Stimulated activated memory B cell treated with anti-CD40 and anti-IgM and Interleukin-4, amounts not matched to agents 10 μg/mL and 1 μg/mL and 100 μg/mL, for 72 hours (primary cell): ENCODE results near the gene GBP4.

Experiments used
- ATAC-seq: fragments of 150-1000 bp; cut with Tn5 transposase; 2 replicates; pipeline ENCODE4 v1.10.0; 2021
- H3K27ac Mint-ChIP-seq: one replicate; pipeline ENCODE4 v1.8.0; 2022; ENCODE audit warnings: mild to moderate bottlenecking, mixed read lengths
- H3K27me3 Mint-ChIP-seq: one replicate; pipeline ENCODE4 v1.8.0; 2022; ENCODE audit warnings: mixed read lengths
- H3K36me3 Mint-ChIP-seq: one replicate; pipeline ENCODE4 v1.8.0; 2022; ENCODE audit warnings: mixed read lengths
- H3K4me1 Mint-ChIP-seq: one replicate; pipeline ENCODE4 v1.8.0; 2022; ENCODE audit warnings: mixed read lengths
- H3K4me3 Mint-ChIP-seq: one replicate; pipeline ENCODE4 v1.8.0; 2022; ENCODE audit warnings: mild to moderate bottlenecking, moderate library complexity, mixed read lengths
- H3K9me3 Mint-ChIP-seq: one replicate; pipeline ENCODE4 v1.8.0; 2022; ENCODE audit warnings: mixed read lengths

Gene GBP4

DNA sequence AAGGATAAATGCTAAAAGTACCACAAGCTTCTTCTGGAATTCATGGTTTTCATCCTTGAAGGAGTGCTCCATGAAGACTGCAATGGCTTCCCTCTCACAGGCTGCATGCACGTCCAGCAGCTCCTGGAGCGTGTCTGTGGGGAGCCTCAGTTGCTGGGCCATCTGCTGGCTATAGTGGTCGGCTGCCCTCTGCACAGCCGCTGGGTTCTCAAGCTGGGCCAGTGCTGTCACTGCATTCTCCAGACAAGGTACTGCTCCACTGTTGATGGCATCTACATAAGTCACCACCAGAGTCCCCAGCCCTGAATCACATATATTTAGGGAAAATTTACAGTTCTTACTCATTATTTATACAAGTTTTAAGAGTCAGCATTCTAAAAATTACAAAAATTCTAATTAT lies 8.7 kb downstream of the GBP4 start:
- no peak for ATAC-seq
- H3K27ac Mint-ChIP-seq: no peak overlapping the region
- peaks cover 48% of the 10 kb centered on the region for H3K36me3 Mint-ChIP-seq
- H3K9me3 Mint-ChIP-seq: no peaks in the 10 kb centered on the region
- H3K4me1 Mint-ChIP-seq: peaks cover 2% of the 10 kb centered on the region
- H3K4me3 Mint-ChIP-seq: no peak overlapping the region
- no peaks in the 10 kb centered on the region for H3K27me3 Mint-ChIP-seq

DNA sequence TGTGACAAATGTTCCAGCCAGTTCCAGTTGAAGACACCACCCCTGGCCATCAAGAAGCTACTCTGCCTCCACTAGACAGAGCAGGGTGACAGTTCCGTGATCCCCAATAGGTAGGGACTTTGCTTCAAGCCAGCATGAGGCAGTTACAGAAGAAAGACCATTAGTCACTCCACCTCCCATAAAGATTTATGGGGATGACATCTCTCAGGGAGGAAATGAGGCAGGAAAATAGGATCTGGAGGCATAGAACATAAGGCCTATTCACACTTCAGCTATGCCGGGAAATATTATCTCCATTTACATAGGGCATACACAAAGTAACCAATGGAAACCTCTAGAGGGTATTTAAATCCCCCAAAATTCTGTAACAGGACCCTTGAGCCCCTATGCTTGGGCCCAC lies 19.4 kb downstream of the GBP4 start:
- Mint-ChIP-seq H3K27ac (no peak overlapping the region), H3K36me3 (peaks cover 35% of the 10 kb centered on the region)

DNA sequence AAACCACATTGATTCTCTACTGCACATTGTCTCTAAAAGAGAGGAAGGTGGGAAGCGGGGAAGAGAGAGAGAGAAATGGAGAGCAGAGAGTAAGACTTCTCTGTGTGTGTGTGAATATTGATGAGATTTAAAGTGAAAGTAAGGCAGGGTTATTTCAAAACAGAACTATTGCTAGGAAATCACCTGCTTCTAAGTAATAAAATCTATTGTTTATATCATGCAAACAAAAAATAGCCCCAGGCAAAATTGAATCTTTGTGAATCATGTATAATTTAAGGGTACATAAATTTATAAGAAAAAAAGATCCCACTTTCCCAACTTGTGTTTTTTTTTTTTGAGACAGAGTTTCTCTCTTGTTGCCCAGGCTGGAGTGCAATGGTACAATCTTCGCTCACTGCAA lies 21.8 kb downstream of the GBP4 start:
- H3K36me3 Mint-ChIP-seq: peaks cover 11% of the 10 kb centered on the region
- peaks cover 2% of the 10 kb centered on the region for H3K9me3 Mint-ChIP-seq
- H3K4me3 Mint-ChIP-seq: no peak overlapping the region
- no peaks in the 10 kb centered on the region for H3K4me1 Mint-ChIP-seq
- no peaks in the 10 kb centered on the region for H3K27me3 Mint-ChIP-seq
- no peak overlapping the region for H3K27ac Mint-ChIP-seq
- no peak for ATAC-seq

More for the DNA sequence above, 19.4 kb downstream of the GBP4 start:
- Mint-ChIP-seq H3K4me3 (no peak overlapping the region), H3K27me3 (no peaks in the 10 kb centered on the region), H3K4me1 (no peaks in the 10 kb centered on the region), H3K9me3 (no peaks in the 10 kb centered on the region)
- no peak for ATAC-seq

DNA sequence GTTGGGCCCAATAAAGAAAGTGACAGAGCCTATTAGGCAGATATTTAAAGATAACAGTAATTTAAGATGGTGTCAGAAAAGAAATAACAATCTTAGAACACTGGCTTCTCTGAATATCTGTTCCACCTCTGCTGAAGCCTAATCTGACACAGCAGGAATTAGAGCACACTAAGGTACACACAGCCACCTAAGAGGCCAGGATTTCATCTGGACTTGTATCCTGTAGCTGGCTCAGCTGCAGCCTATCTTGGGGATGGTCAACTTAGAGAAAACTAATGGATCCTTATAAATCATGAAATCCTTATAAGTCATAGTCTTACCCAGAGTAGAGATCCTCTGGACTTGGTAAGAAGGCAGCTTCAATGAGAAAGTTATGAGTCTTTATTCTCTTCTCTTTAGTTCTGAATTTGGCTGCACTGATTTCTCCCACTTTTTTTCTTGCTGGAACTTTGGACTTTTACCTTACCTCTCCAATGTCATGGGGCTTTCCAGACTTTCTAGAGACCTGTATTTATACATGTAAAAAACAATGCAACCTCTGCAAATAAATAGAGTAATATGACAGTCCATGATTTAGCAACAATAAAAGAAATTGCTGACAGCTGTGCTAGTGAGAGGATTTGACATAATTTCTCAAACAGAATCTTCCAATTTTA lies 23.0 kb downstream of the GBP4 start, which contains the start of gene GBP7:
Gene GBP7, minus strand, starts transcription at position 403 of the 656 bp plus-strand sequence. CDS start 4,068 bp downstream, outside the sequence.
- no peaks in the 10 kb centered on the region for H3K36me3 Mint-ChIP-seq
- peaks cover 6% of the 10 kb centered on the region for H3K4me1 Mint-ChIP-seq
- no peak within 1 kb of the TSS for H3K27ac Mint-ChIP-seq
- no peak for ATAC-seq
- H3K9me3 Mint-ChIP-seq: peaks cover 2% of the 10 kb centered on the region
- H3K4me3 Mint-ChIP-seq: no peak within 1 kb of the TSS
- no peaks in the 10 kb centered on the region for H3K27me3 Mint-ChIP-seq

DNA sequence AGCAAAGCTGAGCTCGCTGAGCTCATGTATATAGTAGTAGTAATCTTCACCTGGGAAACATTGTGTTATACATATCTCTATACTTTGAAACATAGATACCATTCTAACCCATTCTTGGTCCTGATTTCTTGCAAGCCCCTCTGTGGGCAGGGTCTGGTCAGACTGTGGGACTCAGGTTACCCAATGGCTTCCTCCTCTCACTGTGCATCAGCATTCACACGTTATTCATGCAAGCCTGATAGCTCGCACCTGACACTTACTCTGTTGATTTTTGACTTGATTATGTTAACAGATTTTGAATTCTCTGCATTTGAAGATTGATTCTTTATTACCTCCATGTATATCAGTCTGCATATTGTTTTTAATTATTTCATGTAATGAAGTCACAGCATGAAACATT lies 24.3 kb downstream of the GBP4 start:
- no peak for ATAC-seq
- Mint-ChIP-seq H3K9me3 (peaks cover 2% of the 10 kb centered on the region), H3K4me1 (peaks cover 7% of the 10 kb centered on the region), H3K27me3 (no peaks in the 10 kb centered on the region), H3K4me3 (no peak overlapping the region), H3K27ac (no peak overlapping the region), H3K36me3 (no peaks in the 10 kb centered on the region)

DNA sequence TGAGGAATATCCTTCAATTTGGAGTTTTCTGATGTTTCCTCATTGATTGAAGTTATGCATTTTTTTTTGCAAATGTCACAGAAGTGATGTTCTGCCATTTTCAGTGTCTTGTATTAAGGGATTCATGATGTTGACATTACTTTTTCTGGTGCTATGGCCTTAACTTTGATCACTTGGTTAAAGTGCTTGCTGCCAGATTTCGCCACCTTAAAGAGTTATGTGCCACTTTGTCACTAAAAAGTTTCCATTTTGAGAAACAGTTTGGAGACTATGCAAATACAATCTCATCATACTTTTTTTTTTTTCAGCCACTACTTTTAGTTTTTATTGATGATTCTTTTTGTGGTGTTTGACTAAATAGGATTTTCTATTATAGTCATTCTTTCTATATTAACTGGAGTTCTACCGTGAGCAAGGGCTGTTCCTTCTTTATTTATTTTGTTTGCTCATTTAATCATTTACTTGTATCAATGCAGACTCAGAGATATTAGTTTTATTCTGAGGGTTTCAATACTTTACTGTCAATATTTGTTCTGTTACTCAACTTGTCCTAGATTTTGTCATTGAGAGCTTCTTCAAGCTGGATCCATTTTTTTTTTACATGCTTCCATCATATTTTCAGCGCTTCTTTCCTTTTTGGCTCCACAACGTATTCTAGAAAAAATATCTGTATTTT lies 26.1 kb downstream of the GBP4 start:
- H3K27me3 Mint-ChIP-seq: no peaks in the 10 kb centered on the region
- ATAC-seq: no peak

DNA sequence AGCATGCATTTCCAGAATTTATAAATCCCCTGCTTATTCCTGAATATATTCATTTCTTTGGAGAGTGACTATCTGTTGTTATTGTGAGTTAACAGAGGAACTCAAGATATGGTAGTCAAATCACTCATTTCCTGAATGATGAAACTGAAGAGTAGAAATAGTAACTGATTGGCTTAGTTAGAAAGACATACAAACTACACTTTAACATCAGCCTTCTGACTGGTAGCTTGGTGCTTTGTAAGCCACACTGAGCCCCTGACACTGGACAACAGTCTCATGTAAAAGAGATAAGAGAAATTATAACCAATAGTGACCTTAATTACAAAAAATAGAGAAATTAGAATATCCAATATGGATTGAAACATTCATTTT lies 27.7 kb downstream of the GBP4 start:
- Mint-ChIP-seq H3K9me3 (peaks cover 2% of the 10 kb centered on the region), H3K36me3 (no peaks in the 10 kb centered on the region), H3K27ac (no peak overlapping the region), H3K4me3 (no peak overlapping the region), H3K4me1 (peaks cover 13% of the 10 kb centered on the region), H3K27me3 (no peaks in the 10 kb centered on the region)
- no peak for ATAC-seq

More for the DNA sequence above, 26.1 kb downstream of the GBP4 start:
- H3K36me3 Mint-ChIP-seq: no peaks in the 10 kb centered on the region
- peaks cover 2% of the 10 kb centered on the region for H3K9me3 Mint-ChIP-seq
- H3K4me1 Mint-ChIP-seq: peaks cover 7% of the 10 kb centered on the region
- no peak overlapping the region for H3K4me3 Mint-ChIP-seq
- no peak overlapping the region for H3K27ac Mint-ChIP-seq

DNA sequence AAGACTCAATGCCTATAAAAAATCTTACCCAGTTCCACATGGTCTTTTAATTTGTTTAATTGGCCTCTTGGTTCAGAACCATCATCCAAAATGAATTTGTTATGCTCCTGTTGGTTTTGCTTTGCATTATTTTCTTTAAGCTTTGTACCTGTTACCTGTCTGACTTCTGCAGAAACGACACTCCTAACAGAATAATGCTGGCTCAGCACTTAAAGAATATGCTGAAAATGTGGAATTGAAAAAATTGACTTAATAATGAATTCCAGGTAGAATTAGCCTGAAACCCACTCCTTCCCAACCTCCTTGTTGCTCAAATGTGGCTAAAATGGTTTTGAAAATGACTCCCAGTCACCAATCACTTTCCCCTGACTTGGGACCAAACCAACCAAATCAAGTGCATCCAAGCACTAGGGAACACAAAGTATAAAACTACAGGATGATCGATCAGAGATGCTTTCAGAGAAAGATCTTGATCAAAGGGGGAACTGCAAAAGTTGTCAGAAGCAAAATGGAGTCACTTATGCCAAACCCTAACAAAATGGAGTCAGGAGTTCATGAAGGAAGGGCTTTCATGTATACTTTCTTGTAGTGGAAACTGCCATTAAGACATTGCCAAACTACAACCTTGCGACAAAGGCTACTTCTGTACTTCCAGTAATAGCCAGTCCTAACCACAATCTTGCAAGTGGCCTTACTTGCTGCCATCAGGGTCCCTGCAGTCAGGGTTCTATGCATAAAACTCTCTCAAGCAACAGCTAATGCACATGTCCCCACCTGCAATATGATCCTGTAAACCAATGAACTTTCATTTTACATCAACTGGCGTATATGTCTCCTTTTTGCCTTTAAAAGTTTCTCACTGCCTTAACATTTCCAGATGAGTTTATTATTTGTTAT lies 28.3 kb downstream of the GBP4 start:
- Mint-ChIP-seq H3K36me3 (no peaks in the 10 kb centered on the region), H3K4me1 (peaks cover 13% of the 10 kb centered on the region), H3K27ac (no peak overlapping the region), H3K27me3 (no peaks in the 10 kb centered on the region), H3K9me3 (peaks cover 2% of the 10 kb centered on the region), H3K4me3 (no peak overlapping the region)
- no peak for ATAC-seq

DNA sequence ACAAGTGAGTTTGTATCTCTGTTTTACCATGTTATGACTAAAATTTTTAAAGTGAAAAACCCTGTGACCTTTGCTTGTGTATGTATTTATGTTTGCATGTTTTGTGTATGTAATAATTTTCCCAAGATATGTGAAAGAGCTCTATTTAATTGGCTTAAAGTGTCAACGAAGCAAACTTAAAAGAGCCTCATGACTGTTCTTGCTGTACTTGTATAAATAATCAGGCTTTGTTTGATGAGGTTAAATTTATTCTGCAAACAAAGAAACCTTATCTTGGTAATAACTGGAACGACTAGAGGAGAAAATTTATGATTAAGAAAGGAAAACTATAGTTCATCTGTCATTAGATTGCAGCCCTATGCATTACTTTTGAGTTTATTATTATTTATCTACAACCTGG lies 29.6 kb downstream of the GBP4 start:
- Mint-ChIP-seq H3K27ac (no peak overlapping the region), H3K27me3 (no peaks in the 10 kb centered on the region), H3K9me3 (peaks cover 2% of the 10 kb centered on the region), H3K4me1 (peaks cover 13% of the 10 kb centered on the region), H3K4me3 (no peak overlapping the region), H3K36me3 (no peaks in the 10 kb centered on the region)
- no peak for ATAC-seq

DNA sequence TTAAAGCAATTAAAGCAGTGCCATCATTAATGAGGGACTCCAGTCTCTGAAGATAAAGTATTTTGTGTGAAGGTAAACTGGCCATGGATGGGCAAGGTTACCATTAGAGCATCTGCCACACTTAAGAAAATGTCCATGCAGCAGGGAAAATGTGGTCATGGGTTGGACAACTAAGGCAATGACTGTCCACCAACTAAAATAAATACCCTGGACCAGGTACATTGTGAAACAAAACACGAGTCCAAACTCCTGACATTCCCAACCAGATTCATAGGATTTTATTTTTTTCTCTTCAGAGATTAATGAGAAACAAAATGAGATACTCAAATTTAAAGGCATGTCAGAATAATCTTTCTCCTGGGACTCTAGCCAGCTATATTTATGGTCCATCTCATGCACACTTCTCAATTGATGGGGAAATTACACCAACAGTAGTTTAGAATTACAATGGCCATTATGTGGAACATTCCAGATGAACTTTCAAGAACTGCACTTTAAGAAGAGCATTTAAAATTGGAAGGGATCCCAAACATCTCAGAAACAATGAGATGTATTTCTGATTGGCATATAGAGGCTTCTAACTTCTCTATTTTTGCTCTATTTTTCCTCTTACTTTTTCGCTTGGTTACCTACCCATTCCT lies 31.0 kb downstream of the GBP4 start:
- Mint-ChIP-seq H3K27ac (no peak overlapping the region), H3K4me1 (peaks cover 13% of the 10 kb centered on the region), H3K9me3 (peaks cover 2% of the 10 kb centered on the region), H3K27me3 (no peaks in the 10 kb centered on the region), H3K36me3 (no peaks in the 10 kb centered on the region), H3K4me3 (no peak overlapping the region)
- ATAC-seq: no peak

DNA sequence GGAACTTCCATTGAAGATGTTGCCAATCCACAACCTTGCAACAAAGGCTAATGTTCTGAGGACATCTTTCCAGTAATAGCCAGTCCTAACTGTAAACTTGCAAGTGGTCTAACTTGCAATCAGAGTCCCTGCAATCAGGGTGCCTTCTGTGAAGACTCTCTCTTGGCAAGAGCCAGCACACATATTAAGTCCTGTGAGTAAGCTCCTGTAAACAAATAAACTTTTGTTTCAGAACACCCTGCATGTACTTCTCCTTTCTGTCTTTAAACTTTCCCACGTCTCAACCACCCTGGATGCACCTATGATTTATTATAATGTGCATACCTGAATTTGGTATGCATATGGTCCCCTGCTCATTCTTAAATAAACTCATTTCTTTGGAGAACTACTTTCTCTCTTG lies 32.0 kb downstream of the GBP4 start:
- no peak overlapping the region for H3K27ac Mint-ChIP-seq
- H3K27me3 Mint-ChIP-seq: no peaks in the 10 kb centered on the region
- no peak overlapping the region for H3K4me3 Mint-ChIP-seq
- ATAC-seq: no peak
- H3K4me1 Mint-ChIP-seq: peaks cover 13% of the 10 kb centered on the region
- H3K36me3 Mint-ChIP-seq: no peaks in the 10 kb centered on the region
- no peaks in the 10 kb centered on the region for H3K9me3 Mint-ChIP-seq

DNA sequence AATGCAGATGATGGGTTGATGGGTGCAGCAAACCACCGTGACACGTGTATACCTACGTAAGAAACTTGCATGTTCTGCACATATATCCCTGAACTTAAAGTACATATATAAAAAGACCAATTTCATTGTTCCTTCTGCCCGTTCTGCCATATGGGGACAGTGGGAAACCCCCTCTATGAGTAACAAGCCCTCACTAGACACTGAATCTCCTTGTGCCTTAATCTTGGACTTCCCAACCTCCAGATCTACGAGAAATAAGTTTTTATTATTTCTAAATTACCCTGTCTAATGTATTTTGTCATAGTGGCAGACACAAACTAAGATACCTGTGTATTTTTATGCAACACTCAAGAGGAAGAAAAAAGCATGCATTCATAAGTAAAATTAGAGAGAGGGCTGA lies 32.9 kb downstream of the GBP4 start:
- Mint-ChIP-seq H3K27me3 (no peaks in the 10 kb centered on the region), H3K4me3 (no peak overlapping the region), H3K36me3 (no peaks in the 10 kb centered on the region), H3K4me1 (peaks cover 7% of the 10 kb centered on the region), H3K27ac (no peak overlapping the region), H3K9me3 (peaks cover 2% of the 10 kb centered on the region)
- ATAC-seq: no peak

DNA sequence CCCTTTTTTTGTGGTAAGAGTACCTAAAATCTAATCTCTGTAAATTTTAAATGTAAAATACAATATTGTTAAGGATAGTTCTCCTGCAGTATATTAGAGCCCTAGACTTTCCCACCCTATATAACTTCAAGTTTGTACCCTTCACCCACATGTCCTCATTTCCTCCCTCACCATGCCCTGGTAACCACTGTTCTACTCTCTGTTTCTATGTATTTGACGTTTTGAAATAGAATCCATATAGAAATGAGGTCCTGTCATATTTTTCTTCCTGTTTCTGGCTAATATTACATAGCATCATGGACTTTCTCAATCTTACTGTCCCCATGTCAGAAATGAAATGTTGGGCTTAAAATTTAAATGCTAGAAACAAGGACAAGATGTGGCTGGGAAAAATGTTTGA lies 47.7 kb downstream of the GBP4 start:
- peaks cover 5% of the 10 kb centered on the region for H3K4me1 Mint-ChIP-seq
- H3K9me3 Mint-ChIP-seq: peaks cover 3% of the 10 kb centered on the region
- H3K4me3 Mint-ChIP-seq: no peak overlapping the region
- peaks cover 5% of the 10 kb centered on the region for H3K36me3 Mint-ChIP-seq
- no peak overlapping the region for H3K27ac Mint-ChIP-seq
- ATAC-seq: no peak
- no peaks in the 10 kb centered on the region for H3K27me3 Mint-ChIP-seq

DNA sequence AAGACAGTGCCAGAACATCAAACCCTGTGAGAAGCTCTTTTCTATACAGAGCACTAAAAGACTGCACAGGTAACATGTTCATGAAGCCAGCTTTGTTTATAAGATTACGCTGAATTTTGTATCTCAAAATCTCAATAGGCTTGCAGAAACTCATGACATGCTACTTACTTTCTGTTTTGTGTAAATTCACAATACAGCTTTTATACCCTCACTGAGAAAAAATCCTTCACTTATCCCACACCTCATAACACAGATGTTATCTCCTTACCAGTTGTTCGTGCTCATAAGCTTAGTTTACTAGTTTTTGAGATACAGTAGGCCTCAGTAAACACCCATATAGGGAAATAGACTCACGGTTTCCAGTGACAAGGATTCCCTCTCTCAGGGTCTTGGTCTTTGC lies 48.8 kb downstream of the GBP4 start:
- Mint-ChIP-seq H3K9me3 (no peaks in the 10 kb centered on the region), H3K4me3 (no peak overlapping the region), H3K27me3 (no peaks in the 10 kb centered on the region), H3K36me3 (no peaks in the 10 kb centered on the region), H3K27ac (no peak overlapping the region), H3K4me1 (peaks cover 7% of the 10 kb centered on the region)
- ATAC-seq: no peak

DNA sequence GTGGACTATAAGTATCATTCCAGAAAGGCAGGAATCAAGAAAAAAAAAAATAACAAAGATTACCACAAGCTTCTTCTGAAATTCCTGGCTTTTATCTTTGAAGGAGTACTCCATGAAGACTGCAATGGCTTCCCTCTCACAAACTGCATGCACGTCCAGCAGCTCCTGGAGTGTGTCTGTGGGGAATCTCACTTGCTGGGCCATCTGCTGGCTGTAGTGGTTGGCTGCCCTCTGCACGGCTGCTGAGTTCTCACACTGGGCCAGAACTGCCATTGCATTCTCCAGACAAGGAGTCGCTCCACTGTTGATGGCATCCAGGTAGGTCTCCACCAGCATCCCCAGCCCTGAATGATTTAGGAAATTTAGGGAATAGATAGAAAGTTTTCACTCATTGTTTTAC lies 49.5 kb downstream of the GBP4 start:
- no peak for ATAC-seq
- no peaks in the 10 kb centered on the region for H3K9me3 Mint-ChIP-seq
- no peak overlapping the region for H3K4me3 Mint-ChIP-seq
- no peak overlapping the region for H3K27ac Mint-ChIP-seq
- peaks cover 7% of the 10 kb centered on the region for H3K4me1 Mint-ChIP-seq
- H3K36me3 Mint-ChIP-seq: no peaks in the 10 kb centered on the region
- H3K27me3 Mint-ChIP-seq: no peaks in the 10 kb centered on the region
